GM18951 (cell line): ENCODE results near the gene FBP2.
"Not testable (repeated sequence)": the region's sequence is repeated elsewhere in the genome, so short reads cannot be mapped to it uniquely, and the experiment has no call there.

Source experiments
- POLR2A ChIP-seq: IDR thresholded peaks from 4 replicates; pipeline ENCODE4 v1.6.1; 2011; ENCODE audit warnings: mild to moderate bottlenecking; ENCODE audit not compliant: insufficient read length, insufficient read depth; ENCODE audit errors: extremely low read depth
- in situ Hi-C: fragments of 300-500 bp; cut with MboI; formaldehyde crosslinking; loops from one replicate; pipeline ENCODE4 v1.12.0; 2022; ENCODE audit warnings: low sequenced_read_pairs, mixed read lengths, inconsistent platforms; ENCODE audit not compliant: unreplicated experiment

Gene FBP2

DNA sequence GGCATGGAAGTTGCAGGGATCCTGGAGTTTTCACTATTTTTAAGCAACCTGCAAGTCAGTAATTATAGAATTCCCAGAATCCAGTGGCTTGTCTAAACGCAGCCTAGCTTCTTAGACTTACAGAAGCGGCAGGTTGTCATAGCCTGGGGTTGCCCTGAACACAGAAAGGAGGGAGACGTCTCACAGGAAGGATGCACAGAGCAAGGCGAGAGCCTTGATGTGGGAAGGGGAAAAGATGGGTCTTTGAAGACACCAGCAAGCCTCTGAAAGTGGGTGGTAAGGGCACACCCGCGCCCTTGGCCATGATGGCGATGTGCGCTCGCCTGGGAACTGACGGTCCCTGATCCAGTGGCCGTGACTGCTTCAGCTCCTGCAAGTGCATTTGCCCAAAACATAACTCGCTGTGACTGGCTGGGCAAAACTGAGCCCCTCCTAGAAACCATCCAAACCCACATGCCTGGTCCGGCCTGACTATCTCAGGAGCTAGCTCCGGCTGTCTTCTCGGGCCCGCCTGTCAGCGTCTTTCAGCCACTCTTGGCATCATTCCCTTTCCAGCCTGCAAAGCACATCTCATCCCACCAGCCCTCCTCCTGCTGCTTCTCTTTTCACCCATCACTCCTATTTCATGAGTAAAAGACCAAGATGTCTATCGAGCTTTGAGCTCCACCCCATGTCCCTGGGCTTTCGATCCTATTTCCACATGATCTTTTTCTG lies 28.6 kb upstream of the FBP2 start:
- TF ChIP-seq POLR2A, result no peak
- in situ Hi-C loops, result no loop called here

- in situ Hi-C loops, result no loop called here
- TF ChIP-seq POLR2A, result no peak
Measured at GRCh38 chr9:94619026-94619425, 25.4 kb upstream of the FBP2 start.

DNA sequence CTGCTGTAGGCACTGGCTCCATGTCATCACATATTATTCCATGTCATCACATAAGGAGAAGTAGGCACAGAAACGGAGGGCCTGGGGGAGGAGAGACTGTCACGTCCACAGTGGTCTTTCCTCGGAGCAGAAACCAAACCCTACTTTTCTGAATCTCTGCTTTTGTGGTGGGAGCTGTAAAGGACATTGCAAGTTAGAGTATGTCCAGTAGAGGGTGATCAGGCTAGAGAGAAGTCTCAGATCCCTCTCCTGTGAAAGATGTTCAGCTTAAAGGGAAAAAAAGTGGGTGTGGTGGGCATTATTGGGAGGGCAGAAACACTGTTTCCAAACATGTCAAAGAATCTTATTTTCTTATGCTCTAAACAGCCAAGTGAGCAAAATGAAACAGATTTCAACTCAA lies 19.4 kb upstream of the FBP2 start:
- in situ Hi-C loops, result no loop called here
- no peak for TF ChIP-seq POLR2A

DNA sequence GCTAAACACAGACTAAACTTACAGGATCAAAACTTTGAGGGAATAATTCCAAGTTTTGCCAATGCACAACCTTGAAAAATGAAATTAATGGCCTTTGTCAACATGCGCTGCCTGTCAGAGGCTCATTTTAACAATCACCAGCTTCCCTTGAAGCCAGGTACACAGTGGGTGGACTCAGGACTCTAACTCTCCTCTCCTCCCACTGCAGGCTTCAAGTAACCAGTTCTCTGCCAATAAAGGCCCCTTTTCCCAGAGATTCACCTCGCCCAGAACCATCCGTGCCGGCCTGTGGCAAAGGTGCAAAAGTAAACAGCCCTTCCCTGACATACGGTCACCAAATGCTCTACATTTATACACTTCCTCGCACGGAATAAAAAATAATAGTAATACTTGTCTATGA lies 18.4 kb upstream of the FBP2 start:
- in situ Hi-C loops, result no loop called here
- no peak for TF ChIP-seq POLR2A

DNA sequence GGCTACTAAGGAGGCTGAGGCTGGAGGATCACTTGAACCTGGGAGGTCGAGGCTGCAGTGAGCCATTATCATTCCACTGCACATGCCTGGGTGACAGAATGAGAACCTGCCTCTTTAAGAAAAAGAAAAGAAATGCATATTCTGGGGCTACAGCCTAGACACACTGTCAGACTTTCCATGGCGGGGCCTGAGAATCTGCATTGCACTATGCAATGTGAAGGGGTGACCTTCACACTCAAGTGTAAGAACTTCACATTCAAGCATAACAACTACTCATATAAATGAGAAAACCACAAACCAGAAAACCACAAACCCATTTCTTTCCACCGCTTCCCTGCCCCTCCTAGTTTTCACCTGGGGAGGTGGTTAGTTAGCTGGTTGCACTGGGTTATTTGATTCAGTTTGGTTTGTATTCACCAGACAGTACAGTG lies 18.0 kb upstream of the FBP2 start:
- in situ Hi-C loops, result no loop called here

GRCh38 chr9:94610181-94610606 lies 16.6 kb upstream of the FBP2 start:
- in situ Hi-C loops, result no loop called here

More for the DNA sequence above, 18.0 kb upstream of the FBP2 start:
- TF ChIP-seq POLR2A, result no peak

DNA sequence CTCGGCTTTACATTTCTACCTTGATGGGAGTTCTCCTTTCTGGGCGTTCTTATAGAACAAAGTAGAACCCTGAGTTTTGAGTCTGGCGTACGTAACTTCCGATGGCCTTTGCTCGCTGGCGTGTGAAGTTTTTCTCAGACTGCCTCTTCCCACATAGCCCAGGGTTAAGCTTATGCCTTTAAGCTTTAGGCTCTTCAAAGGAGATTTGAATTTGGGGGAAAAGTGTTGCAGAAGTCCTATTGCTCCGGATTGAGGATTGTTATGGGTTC lies 13.7 kb upstream of the FBP2 start:
- no peak for TF ChIP-seq POLR2A
- in situ Hi-C loops, result no loop called here

More at GRCh38 chr9:94610181-94610606, 16.6 kb upstream of the FBP2 start:
- no peak for TF ChIP-seq POLR2A

DNA sequence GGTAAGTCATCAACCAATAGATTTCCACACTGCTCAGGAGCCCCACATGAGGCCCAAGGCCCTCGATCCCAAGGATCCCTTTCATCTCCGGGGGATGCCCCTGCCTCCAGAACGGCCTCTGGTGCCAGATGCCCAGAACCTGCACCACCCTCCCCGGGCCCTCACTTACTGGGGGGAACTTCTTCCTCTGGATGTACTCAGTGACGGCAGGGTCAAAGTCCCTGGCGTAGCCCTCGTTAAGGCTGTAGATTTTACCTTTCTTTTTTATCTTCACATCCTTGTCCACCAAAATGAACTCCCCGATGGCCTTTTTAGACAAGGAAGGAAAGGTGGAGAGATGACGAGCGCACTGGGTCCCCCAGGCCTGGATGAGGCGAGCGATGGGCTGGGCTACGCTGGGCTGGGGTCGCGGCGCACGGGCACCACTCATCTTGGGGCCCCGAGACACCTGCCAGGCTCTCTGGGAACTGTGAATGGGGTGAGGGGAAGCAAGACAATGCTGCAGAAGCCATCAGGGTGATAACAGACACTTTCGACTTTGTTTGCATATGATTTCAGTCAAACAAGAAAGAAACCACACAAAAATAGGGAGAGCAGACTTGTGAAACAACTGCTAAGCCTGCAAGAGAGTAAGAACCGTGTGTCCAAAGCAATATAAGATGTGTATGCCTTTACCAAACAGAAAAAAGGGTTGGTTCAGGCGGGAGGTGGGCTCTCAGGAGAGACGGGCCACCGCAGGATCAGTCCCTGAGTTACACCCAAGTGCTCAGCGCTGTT lies 13.2 kb upstream of the FBP2 start:
- in situ Hi-C loops, result no loop called here
- no peak for TF ChIP-seq POLR2A

DNA sequence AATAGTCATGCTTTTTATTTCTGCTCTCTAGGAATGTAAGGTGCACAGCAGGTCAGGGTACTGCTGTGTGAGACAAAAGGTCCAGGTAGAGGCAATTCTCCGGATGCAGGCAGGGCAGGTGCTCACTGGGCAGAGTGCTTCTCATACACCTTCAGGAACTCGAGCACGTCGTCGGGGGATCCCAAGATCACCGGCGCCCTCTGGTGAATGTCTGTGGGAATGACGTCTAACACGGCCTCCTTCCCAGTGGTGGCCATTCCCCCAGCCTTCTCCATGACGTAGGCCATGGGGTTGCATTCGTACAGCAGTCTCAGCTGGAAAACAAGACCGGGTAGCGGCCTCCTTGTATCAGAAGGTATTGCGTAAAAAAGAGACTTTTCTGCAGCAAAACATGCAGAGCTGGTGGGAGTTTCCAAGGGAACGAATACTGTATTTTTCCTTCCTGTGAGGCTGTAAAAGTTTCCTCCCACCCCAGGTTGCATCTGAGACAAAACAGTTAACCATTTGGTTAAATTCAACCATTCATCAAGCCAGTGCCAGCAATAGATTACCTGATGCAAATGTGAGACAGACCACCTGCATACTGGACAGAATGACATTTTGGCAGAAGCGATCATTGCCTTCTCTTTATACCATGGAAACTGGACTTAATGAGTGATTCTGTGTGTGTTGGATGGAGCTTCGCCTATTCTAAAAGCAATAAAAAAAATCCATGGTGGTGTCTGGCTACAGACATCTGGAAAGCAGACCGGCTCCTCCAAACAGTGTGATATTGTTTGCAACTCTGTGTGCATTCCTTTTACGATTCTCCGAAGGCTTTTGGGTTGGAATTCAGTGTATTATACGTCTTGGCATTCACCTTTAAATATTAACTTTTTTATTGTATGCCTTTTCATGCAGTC lies 9.9 kb upstream of the FBP2 start:
- TF ChIP-seq POLR2A, result no peak
- in situ Hi-C loops, result no loop called here

GRCh38 chr9:94602666-94603065 lies 9.0 kb upstream of the FBP2 start:
- in situ Hi-C loops, result no loop called here
- no peak for TF ChIP-seq POLR2A

GRCh38 chr9:94600715-94601114 lies 7.1 kb upstream of the FBP2 start:
- TF ChIP-seq POLR2A, result no peak
- in situ Hi-C loops, result no loop called here

- TF ChIP-seq POLR2A, result no peak
- in situ Hi-C loops, result no loop called here
Measured at GRCh38 chr9:94600258-94600657, 6.6 kb upstream of the FBP2 start.

DNA sequence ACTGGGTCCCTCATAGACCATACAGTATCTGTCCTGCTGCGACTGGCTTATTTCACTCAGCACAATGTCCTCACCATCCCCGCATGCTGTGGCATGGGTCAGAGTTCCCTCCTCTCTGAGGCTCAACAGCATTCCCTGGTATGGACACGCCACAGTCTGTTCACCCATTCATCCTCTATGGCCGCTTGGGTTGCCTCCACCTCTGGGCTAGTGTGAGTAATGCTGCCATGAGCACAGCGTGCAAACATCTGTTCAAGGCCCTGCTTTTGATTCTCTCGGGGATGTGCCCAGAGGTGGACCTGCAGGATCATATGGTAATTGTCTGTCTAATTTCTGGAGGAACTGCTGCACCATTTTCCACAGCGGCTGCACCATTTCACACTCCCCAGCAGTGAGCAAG lies 5.5 kb upstream of the FBP2 start:
- TF ChIP-seq POLR2A, result no peak
- in situ Hi-C loops, result no loop called here

DNA sequence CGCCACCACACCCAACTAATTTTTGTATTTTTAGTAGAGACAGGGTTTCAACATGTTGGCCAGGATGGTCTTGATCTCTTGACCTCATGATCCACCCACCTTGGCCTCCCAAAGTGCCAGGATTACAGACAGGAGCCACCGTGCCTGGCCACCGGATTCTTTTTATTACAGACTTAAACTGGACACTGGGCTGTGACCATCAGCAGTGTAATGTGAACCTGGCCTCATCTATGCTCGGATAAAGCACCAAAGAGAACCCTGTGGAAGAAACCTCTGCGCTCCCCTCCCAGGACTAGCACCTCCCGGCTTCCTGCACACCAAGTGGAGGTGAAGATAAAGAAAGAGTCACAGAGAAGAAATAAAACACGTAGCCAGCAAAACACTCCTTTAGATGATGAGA lies 941 bp downstream of the FBP2 start:
- in situ Hi-C loops, result not testable (repeated sequence)
